ENCODE results near the gene KIF13A. TPM values are rescaled to one million over a fixed set of nuclear protein-coding genes. Genes with fewer than 3 reads are reported as not detected.
A peak's percentile ranks its signal among the peaks of the same experiment; 100 is the strongest.

KIF13A gene
- total and polyA plus RNA-seq, 12 donors: 17.4 to 91.6 (median 52.3) TPM

DNA sequence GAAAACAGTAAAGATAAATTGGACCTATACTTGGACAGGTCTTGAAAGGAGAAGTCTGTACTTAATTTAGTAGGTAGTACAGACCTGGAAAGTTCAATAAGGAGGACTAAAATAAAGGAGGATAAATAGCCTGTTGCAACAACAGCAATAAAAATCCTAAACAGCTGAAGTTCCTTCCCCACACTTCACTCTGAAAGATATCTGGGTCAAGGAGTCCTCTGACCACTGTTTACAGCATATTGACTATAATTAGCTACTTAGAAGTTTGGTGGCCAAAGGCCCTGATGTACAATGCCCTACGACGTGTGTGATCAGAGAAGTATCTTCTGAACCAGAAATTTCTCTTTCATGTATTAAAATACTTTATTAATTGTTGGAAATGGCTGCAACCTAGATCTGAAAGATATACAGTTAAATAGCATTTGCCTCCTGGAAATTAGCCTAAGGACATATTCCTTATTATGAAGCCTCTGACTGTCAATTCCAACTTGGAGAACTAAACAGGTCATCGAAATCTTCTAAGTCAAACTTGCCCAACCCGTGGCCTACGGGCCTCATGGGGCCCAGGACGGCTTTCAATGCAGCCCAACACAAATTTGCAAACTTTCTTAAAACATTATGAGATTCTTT, 82.8 kb downstream of the KIF13A start:
- H3K4me3 ChIP-seq: no peak overlapping the region
- 68 to 74% (median 71%) methylated on average over 6 of the region's 6 CpGs for WGBS, 4 donors
- H3K9me3 ChIP-seq (replicated peaks in 1 of 3): no peaks in the 10 kb centered on the region
- intact Hi-C loops (cut with DNase I): no loop called here
- TF ChIP-seq POLR2A (IDR thresholded peaks at IDR 0.05): peak in 1 of 2 donors; percentile 17
- TF ChIP-seq, protein P1, sequence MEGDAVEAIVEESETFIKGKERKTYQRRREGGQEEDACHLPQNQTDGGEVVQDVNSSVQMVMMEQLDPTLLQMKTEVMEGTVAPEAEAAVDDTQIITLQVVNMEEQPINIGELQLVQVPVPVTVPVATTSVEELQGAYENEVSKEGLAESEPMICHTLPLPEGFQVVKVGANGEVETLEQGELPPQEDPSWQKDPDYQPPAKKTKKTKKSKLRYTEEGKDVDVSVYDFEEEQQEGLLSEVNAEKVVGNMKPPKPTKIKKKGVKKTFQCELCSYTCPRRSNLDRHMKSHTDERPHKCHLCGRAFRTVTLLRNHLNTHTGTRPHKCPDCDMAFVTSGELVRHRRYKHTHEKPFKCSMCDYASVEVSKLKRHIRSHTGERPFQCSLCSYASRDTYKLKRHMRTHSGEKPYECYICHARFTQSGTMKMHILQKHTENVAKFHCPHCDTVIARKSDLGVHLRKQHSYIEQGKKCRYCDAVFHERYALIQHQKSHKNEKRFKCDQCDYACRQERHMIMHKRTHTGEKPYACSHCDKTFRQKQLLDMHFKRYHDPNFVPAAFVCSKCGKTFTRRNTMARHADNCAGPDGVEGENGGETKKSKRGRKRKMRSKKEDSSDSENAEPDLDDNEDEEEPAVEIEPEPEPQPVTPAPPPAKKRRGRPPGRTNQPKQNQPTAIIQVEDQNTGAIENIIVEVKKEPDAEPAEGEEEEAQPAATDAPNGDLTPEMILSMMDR (IDR thresholded peaks at IDR 0.05): no peak
- DNase-seq: peak in 1 of 7 donors; percentile 21
- no peaks in the 10 kb centered on the region for H3K36me3 ChIP-seq (replicated peaks in 1 of 2)
- H3K4me1 ChIP-seq (replicated peaks in 1 of 2): peaks cover 58 to 68% of the 10 kb centered on the region in 2 donors
- H3K27me3 ChIP-seq: no peaks in the 10 kb centered on the region
- H3K27ac ChIP-seq: peak overlapping the region in 3 of 5 donors; percentile 41 to 83 (median 62)

DNA sequence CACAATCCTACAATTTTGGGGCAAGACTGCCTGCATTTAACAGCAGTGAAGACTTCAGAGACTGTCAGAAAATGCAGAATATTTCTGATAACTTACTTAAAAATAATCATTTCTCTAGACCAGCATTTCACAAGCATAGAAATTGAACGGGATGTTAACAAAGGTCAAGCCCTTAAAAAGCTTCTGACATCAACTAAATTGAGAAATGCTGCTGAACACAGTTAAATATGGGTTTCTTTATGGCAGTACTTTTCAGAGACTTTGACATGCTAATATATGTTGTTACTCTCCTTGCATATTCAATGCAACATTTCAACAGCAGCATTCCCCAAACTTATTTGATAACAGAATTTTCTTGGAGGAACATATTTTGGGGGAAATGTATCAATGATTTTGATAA, 84.5 kb downstream of the KIF13A start:
- intact Hi-C loops (cut with DNase I): no loop called here
- no peak for DNase-seq
- Histone ChIP-seq H3K36me3 (replicated peaks in 1 of 2) (no peaks in the 10 kb centered on the region), H3K4me1 (replicated peaks in 1 of 2) (peaks cover 49 to 57% of the 10 kb centered on the region in 2 donors), H3K9me3 (replicated peaks in 1 of 3) (no peaks in the 10 kb centered on the region), H3K27me3 (no peaks in the 10 kb centered on the region), H3K27ac (peak overlapping the region in 3 of 5 donors; percentile 15 to 35 (median 18)), H3K4me3 (no peak overlapping the region)
- 0 to 25% (median 9%) methylated on average over 1 of the region's 1 CpG for WGBS, 4 donors
- TF ChIP-seq, protein P1 (IDR thresholded peaks at IDR 0.05): no peak

DNA sequence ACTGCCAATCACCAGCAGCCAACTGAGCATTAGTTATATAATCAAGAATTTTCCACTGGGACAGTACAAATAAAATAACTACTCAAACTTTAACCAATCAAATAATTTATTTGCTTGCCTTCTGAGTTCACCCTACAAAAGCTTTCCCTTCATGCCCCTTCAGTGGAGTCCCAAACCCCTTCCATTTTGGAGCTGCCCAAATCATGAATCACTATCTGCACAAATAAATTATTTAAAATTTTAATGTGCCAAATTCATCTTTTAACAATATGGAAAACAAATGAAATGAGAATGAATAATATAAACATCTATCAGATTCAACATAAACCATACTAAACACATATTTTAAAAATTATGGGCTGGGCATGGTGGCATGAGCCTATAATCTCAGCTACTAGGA, 85.9 kb downstream of the KIF13A start:
- TF ChIP-seq, protein P1 (IDR thresholded peaks at IDR 0.05): no peak
- no peak for TF ChIP-seq POLR2A (IDR thresholded peaks at IDR 0.05)
- no peak for DNase-seq
- intact Hi-C loops (cut with DNase I): no loop called here
- Histone ChIP-seq H3K27me3 (no peaks in the 10 kb centered on the region), H3K9me3 (replicated peaks in 1 of 3) (no peaks in the 10 kb centered on the region), H3K36me3 (replicated peaks in 1 of 2) (no peaks in the 10 kb centered on the region), H3K27ac (peak overlapping the region in 1 of 5 donors; percentile 16), H3K4me3 (no peak overlapping the region), H3K4me1 (replicated peaks in 1 of 2) (peaks cover 35 to 43% of the 10 kb centered on the region in 2 donors)

DNA sequence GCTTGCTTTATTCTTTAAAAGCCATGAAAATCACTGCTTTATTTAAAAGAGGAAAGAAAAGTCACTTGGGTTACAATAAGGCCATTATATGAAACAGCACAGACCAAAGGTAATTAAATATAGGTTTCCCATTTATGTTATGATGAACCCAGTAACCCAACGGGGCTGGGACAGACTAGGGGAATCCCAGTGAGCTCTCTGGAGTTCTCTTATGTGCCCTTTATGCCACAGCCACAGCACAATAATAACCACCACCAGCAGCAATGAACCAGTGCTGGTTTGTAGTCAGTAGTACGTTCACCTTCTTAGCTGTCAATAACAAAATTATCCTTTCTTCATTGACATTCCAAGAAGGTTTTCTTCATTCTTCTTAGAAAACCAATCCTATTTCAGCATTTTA, 87.4 kb downstream of the KIF13A start:
- no peak for TF ChIP-seq POLR2A (IDR thresholded peaks at IDR 0.05)
- TF ChIP-seq, protein P1 (IDR thresholded peaks at IDR 0.05): no peak
- H3K9me3 ChIP-seq (replicated peaks in 1 of 3): peaks cover 0 to 4% (median 0%) of the 10 kb centered on the region in 3 donors
- no peaks in the 10 kb centered on the region for H3K36me3 ChIP-seq (replicated peaks in 1 of 2)
- WGBS, 4 donors: 79 to 90% (median 83%) methylated on average over 2 of the region's 2 CpGs
- H3K4me3 ChIP-seq: no peak overlapping the region
- intact Hi-C loops (cut with DNase I): no loop called here
- DNase-seq: no peak
- peaks cover 22 to 28% of the 10 kb centered on the region in 2 donors for H3K4me1 ChIP-seq (replicated peaks in 1 of 2)
- no peak overlapping the region for H3K27ac ChIP-seq
- H3K27me3 ChIP-seq: no peaks in the 10 kb centered on the region
